RWPE2 (cell line): ENCODE results near the gene WFIKKN1.

ENCODE experiments used
- ATAC-seq: fragments of 200-7000 bp; cut with Tn5 transposase; 3 replicates; pipeline ENCODE4 v1.9.1; 2021; ENCODE audit warnings: low read depth
- DNase-seq: peaks from one replicate; pipeline ENCODE4 v3.0.0-alpha.2; 2020; ENCODE audit warnings: low spot score
- H3K27ac ChIP-seq: fragments of 450-650 bp; 2 replicates; pipeline ENCODE4 v1.5.1; 2017; ENCODE audit warnings: mild to moderate bottlenecking; ENCODE audit not compliant: poor library complexity, severe bottlenecking
- H3K27me3 ChIP-seq: fragments of 250-450 bp; sonication (Bioruptor Pico); 2 replicates; pipeline ENCODE4 v1.5.1; 2021; ENCODE audit warnings: mild to moderate bottlenecking, moderate library complexity; ENCODE audit not compliant: insufficient read depth, poor library complexity, severe bottlenecking
- H3K36me3 ChIP-seq: fragments of 250-450 bp; sonication (Bioruptor Pico); 2 replicates; pipeline ENCODE4 v1.5.1; 2020; ENCODE audit warnings: low read depth, mild to moderate bottlenecking, moderate library complexity
- H3K4me1 ChIP-seq: fragments of 250-450 bp; sonication (Bioruptor Pico); 2 replicates; pipeline ENCODE4 v1.5.1; 2021; ENCODE audit warnings: mild to moderate bottlenecking, moderate library complexity; ENCODE audit not compliant: insufficient read depth, poor library complexity, severe bottlenecking
- H3K4me3 ChIP-seq: fragments of 250-450 bp; sonication (Bioruptor Pico); 2 replicates; pipeline ENCODE4 v1.5.1; 2021; ENCODE audit warnings: mild to moderate bottlenecking, moderate library complexity; ENCODE audit not compliant: severe bottlenecking
- H3K9me3 ChIP-seq: fragments of 250-450 bp; sonication (Bioruptor Pico); 2 replicates; pipeline ENCODE4 v1.5.1; 2021; ENCODE audit warnings: mild to moderate bottlenecking, moderate library complexity; ENCODE audit not compliant: severe bottlenecking
- CTCF ChIP-seq: fragments of 450-650 bp; IDR thresholded peaks from one replicate; pipeline ENCODE4 v1.5.1; 2017; ENCODE audit warnings: mild to moderate bottlenecking, moderate library complexity; ENCODE audit not compliant: poor library complexity, severe bottlenecking

Gene WFIKKN1

GRCh38 chr16:679814-680624, 49.2 kb downstream of the WFIKKN1 start, which contains the start of gene STUB1:
Gene STUB1 (plus strand): TSS chr16:680410. CDS start chr16:680526, 116 bp downstream.
- H3K4me1 ChIP-seq = peaks cover 21% of the 10 kb centered on the region
- H3K4me3 ChIP-seq = peak within 1 kb of the TSS; percentile 91
- no peaks in the 10 kb centered on the region for H3K9me3 ChIP-seq
- no peaks in the 10 kb centered on the region for H3K27me3 ChIP-seq
- no peak for TF ChIP-seq CTCF
- ATAC-seq (peak; percentile 17), DNase-seq (peak; percentile 92)
- H3K27ac ChIP-seq = peak within 1 kb of the TSS; percentile 72
- H3K36me3 ChIP-seq = peaks cover 27% of the 10 kb centered on the region

GRCh38 chr16:680625-680945, 49.8 kb downstream of the WFIKKN1 start:
- Histone ChIP-seq H3K27me3 (no peaks in the 10 kb centered on the region), H3K4me3 (peak overlapping the region; percentile 91), H3K9me3 (no peaks in the 10 kb centered on the region), H3K27ac (peak overlapping the region; percentile 72), H3K36me3 (peaks cover 31% of the 10 kb centered on the region), H3K4me1 (peaks cover 21% of the 10 kb centered on the region)
- no peak for ATAC-seq
- no peak for DNase-seq
- TF ChIP-seq CTCF = no peak

- no peak for ATAC-seq
- Histone ChIP-seq H3K4me1 (peaks cover 21% of the 10 kb centered on the region), H3K9me3 (no peaks in the 10 kb centered on the region), H3K27me3 (no peaks in the 10 kb centered on the region), H3K27ac (peak overlapping the region; percentile 72), H3K36me3 (peaks cover 36% of the 10 kb centered on the region), H3K4me3 (peak overlapping the region; percentile 91)
- peak; percentile 27 for TF ChIP-seq CTCF
- DNase-seq = no peak
Observed at GRCh38 chr16:680967-681745, 50.4 kb downstream of the WFIKKN1 start.

GRCh38 chr16:681746-682427, 51.1 kb downstream of the WFIKKN1 start:
- no peaks in the 10 kb centered on the region for H3K27me3 ChIP-seq
- H3K4me1 ChIP-seq = peaks cover 15% of the 10 kb centered on the region
- no peaks in the 10 kb centered on the region for H3K9me3 ChIP-seq
- H3K4me3 ChIP-seq = peak overlapping the region; percentile 91
- no peak for ATAC-seq
- DNase-seq = no peak
- TF ChIP-seq CTCF = no peak
- H3K36me3 ChIP-seq = peaks cover 43% of the 10 kb centered on the region
- peak overlapping the region; percentile 72 for H3K27ac ChIP-seq
